Measurements from ENCODE around the gene LCE5A.

GRCh38 chr1:152481869-152482664, 28.5 kb upstream of the LCE5A start:
- no peak for TF ChIP-seq SIN3A (IDR thresholded peaks at IDR 0.05; ENCODE audit: borderline replicate concordance, insufficient read depth, low read depth, low read length)
- TF ChIP-seq CTCF (IDR thresholded peaks at IDR 0.05): no peak
- TF ChIP-seq POLR2AphosphoS5 (IDR thresholded peaks at IDR 0.05; ENCODE audit: low read depth, low read length): no peak
- no peak for TF ChIP-seq TCF7L2 (IDR thresholded peaks at IDR 0.05; ENCODE audit: low read depth, low read length)
- no peak for TF ChIP-seq REST (IDR thresholded peaks at IDR 0.05; ENCODE audit: insufficient read depth in 1 of 2, low read depth in 2 of 2, low read length in 1 of 2)
